HEK293 (cell line): Measurements from ENCODE around the gene EHD1.

Source experiments
- CTCF ChIP-seq: fragments of 450-650 bp; formaldehyde crosslinking; IDR thresholded peaks from 2 replicates; pipeline ENCODE4 v1.5.1; 2016; ENCODE audit warnings: missing biosample characterization, missing genetic modification characterization
- ZNF776 ChIP-seq: fragments of 450-650 bp; formaldehyde crosslinking; IDR thresholded peaks from 2 replicates; pipeline ENCODE4 v1.5.0; 2017; ENCODE audit warnings: missing biosample characterization, missing genetic modification characterization, borderline replicate concordance
- ZSCAN16 ChIP-seq: fragments of 450-650 bp; formaldehyde crosslinking; IDR thresholded peaks from 2 replicates; pipeline ENCODE4 v1.5.1; 2016; ENCODE audit warnings: missing biosample characterization, missing genetic modification characterization

- TF ChIP-seq CTCF (no peak), ZNF776 (no peak), ZSCAN16 (tag by site-specific recombination) (no peak)
These were observed 45.8 kb downstream of the EHD1 start for GRCh38 chr11:64832467-64833197.
